GM19193 (cell line): Measurements from ENCODE around the gene TTC22.

Experiments
- POLR2A ChIP-seq: IDR thresholded peaks from 4 replicates; pipeline ENCODE4 v1.6.1; 2011; ENCODE audit not compliant: insufficient read depth, insufficient read length; ENCODE audit errors: extremely low read depth

TTC22 gene

GRCh38 chr1:54838565-54839180, 37.5 kb upstream of the TTC22 start:
- no peak for TF ChIP-seq POLR2A

DNA sequence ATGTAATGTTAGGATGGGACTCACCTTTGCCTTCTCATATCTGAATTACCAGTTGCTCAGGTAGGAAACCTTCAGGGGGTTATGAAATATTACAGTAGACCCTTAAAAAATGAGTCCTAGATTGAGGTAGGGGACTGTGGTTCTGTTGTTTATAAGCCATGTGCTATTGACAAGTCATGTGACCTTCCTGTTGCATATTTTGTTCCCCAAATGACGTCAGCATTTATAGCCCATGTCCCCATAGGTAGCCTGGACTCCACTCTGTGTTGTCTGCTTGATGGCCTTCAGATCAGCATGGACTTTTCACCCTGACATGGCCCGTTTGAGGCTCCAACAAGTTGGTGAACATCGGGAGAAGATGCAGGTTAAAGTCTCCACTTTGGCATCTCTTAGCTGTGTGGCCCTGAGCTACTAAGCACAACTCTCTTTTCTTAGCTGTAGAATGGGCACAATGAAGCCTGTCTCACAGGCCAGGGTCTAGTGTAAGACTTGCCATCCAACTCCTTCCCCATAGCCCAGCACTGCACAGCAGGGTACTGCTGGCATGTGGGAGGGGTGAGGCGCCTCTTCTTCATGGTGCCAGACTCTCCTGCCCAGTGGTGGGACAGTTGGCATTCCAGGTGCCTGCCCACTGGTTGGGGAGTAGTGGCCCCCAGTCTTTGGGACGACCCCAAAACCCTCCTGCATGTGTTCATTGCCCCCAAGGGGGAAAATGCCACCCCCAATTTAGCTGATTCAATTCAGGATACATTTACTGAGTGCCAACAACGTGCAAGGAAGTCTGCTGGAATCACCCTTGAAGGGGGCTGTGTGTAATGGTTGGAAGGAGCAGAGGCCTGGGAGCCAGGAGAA, 36.1 kb upstream of the TTC22 start:
- no peak for TF ChIP-seq POLR2A

- TF ChIP-seq POLR2A, result no peak
These were observed 35.5 kb upstream of the TTC22 start for GRCh38 chr1:54836594-54836993.

GRCh38 chr1:54835970-54836369, 34.8 kb upstream of the TTC22 start:
- no peak for TF ChIP-seq POLR2A

- no peak for TF ChIP-seq POLR2A
These were observed 34.2 kb upstream of the TTC22 start for GRCh38 chr1:54835131-54835898.

DNA sequence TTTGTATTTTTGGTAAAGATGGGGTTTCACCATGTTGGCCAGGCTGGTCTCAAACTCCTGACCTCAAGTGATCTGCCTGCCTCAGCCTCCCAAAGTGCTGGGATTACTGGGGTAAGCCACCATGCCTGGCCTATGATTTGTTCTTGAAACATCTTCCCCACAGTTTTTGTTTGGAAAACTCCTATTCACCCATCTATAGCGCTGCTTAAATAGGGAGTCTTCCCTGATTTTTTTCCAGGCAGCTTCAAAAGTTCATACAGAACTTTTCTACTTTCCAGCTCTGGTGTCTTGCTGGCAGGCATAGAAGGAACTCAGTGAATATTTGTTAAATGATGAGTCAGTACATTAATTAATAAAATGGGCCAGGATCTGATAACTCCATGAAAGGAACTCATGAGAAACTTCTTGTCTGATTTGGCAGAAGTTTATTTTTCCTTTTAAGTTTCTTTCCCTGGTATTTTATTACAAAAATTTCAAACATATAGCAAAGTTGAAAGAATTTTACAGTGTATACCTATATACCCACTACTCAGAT, 33.0 kb upstream of the TTC22 start:
- TF ChIP-seq POLR2A, result no peak

DNA sequence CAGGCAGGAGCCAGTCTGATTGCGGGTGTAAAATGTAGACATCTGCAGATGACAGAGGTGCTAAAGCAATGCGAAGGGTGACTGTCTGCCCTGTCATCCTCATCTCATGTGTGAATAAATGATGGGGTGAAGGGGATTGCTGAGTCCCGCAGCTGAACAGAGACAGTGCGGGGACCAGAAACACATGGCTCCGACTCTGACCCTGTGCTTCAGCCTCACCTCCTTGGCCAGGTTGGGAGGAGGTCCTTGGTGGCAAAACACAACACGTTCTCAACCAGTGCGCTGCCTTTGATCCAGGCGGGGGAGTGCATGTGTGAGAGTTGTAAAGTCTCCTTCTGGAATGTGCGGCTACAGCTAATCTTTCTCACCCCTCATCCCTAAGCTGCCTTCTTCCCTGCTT, 32.0 kb upstream of the TTC22 start:
- TF ChIP-seq POLR2A, result no peak

GRCh38 chr1:54826226-54826816, 25.2 kb upstream of the TTC22 start:
- TF ChIP-seq POLR2A, result no peak

DNA sequence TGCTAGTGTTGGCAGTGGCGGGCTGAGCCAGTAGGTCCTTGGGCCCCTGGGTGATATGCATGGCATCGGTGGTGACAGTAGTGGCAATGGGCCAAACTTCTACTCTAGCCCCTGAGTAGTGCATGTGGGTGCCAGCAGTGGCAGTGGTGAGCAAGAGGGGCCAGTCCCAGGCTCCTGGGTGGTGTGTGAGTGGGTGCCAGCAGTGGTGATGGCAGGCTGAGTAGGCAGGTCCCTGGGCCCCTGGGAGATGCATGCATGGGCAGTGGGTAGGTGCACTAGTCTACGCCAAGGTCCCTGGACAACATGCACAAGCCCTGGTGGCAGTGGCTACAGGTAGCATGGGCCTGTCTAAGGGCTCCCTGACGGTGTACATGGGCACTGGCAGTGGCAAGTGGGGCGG, 24.6 kb upstream of the TTC22 start:
- TF ChIP-seq POLR2A, result no peak

DNA sequence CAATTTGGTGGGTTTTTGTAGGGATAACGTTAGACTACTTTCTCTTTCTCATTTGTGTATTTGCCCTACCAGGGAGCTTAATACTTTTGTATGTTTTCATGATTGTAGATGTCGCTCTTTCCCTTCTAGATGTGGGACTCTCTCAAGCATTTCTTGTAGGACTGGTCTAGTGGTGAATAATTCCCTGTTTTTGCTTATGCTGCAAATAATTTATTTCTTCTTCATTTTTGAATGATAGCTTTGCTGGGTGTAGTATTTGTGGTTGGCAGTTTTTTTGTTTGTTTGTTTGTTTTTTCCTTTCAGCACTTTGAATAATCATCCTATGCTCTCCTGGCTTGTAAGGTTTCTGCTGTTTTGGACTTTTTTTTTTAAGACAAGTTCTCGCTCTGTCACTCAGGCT, 22.5 kb upstream of the TTC22 start:
- TF ChIP-seq POLR2A, result no peak

- no peak for TF ChIP-seq POLR2A
These were observed 18.6 kb upstream of the TTC22 start for GRCh38 chr1:54819733-54820132.

DNA sequence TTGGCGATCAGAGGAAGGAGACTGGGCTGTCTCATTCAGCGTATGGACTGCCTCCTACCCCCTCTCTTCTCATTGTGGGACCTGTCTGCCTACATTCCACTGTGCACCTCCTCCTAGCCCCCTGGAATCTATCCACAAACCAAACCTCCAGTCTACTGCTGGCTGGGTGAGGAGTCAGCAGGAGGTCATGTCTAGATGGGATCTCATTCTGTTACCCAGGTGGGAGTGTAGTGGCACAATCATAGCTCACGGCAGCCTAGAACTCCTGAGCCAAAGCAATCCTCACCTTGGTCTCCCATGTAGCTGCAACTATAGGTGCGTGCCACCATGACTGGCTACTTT, 18.0 kb upstream of the TTC22 start:
- no peak for TF ChIP-seq POLR2A

DNA sequence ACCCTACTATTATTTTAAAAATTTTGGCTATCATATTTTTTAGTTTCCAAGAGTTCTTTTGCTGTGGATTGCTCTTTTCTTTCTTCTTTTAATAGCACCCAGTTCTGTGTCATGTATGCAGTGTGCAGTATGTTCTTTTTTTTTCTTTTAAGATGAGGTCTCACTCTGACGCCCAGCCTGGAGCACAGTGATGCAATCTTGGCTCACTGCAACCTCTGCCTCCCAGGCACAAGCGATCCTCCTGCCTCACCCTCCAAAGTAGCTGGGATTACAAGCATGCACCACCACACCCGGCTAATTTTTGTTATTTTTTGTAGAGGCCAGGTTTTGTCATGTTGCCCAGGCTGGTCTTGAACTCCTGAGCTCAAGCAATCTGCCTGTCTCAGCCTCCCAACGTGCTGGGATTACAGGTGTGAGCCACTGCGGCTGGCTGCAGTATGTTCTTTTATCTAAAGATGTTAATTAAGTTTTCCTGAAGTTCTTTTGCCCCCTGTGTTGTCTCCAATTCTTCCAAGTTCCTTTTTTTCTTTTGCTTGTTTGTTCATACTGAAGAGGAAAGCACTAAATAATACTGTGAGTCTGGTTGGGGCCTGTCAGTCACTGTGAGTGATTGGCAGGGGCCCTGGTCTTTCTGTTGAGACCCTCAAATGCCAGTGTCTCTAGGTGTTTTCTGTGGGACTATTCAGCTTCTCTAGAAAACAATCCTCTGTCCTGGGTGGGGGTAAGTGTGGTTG, 17.5 kb upstream of the TTC22 start:
- no peak for TF ChIP-seq POLR2A

GRCh38 chr1:54816951-54817350, 15.8 kb upstream of the TTC22 start:
- no peak for TF ChIP-seq POLR2A

GRCh38 chr1:54816130-54816529, 15.0 kb upstream of the TTC22 start:
- TF ChIP-seq POLR2A, result no peak
